ENCODE results near the gene DCST1.

GRCh38 chr1:155023627-155024026 lies 10.0 kb upstream of the DCST1 start:
- TF ChIP-seq GATA2 (IDR thresholded peaks at IDR 0.05; ENCODE audit: low read depth, low read length) (no peak), GATA3 (IDR thresholded peaks at IDR 0.05; ENCODE audit: low read depth, low read length) (no peak)

All from SH-SY5Y (cell line).